ENCODE measurements around the gene ACSL6. TPM values are rescaled to one million over a fixed set of nuclear protein-coding genes. Genes with fewer than 3 reads are reported as not detected.

Gene ACSL6, protein sequence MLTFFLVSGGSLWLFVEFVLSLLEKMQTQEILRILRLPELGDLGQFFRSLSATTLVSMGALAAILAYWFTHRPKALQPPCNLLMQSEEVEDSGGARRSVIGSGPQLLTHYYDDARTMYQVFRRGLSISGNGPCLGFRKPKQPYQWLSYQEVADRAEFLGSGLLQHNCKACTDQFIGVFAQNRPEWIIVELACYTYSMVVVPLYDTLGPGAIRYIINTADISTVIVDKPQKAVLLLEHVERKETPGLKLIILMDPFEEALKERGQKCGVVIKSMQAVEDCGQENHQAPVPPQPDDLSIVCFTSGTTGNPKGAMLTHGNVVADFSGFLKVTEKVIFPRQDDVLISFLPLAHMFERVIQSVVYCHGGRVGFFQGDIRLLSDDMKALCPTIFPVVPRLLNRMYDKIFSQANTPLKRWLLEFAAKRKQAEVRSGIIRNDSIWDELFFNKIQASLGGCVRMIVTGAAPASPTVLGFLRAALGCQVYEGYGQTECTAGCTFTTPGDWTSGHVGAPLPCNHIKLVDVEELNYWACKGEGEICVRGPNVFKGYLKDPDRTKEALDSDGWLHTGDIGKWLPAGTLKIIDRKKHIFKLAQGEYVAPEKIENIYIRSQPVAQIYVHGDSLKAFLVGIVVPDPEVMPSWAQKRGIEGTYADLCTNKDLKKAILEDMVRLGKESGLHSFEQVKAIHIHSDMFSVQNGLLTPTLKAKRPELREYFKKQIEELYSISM
- not detected in 2 replicates for total RNA-seq

DNA sequence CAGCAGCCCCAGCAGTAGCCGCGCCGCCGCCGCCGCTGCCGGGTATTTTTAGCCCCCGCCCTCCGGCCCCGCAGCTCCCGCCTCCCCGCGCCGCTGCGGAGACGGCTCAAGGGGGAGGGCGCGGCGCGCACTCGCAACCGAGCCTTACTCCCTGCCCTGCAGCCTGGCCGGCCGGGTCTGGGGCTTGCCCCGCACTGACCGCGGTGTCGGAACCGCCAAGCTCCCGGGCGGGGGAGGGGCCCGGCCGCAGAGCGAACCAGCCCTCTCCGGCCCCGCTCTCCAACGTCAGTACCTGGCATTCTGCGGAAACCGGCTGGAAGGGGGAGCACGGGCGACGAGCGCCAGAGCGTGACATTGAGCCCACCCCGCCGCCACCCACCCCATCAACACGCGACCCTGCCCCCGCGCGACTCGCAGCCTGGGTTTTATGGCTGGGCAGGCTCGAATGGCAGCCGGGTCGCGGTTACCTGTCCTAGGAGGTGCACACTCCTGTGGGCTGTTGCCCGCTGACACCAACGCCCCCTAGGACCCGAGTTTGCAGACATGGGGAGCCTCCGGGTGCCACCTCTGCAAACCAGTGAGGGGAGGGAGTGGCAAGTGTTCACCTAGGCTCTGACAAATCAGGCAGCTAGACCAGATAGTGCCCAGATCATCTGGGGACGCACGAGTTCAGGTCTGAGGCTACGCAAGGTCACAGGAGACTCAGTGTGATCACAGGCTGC lies at the start of gene ACSL6:
Gene ACSL6, minus strand, starts transcription at position 37 of the 722 bp plus-strand sequence. CDS start 105 bp downstream, outside the sequence.

DNA sequence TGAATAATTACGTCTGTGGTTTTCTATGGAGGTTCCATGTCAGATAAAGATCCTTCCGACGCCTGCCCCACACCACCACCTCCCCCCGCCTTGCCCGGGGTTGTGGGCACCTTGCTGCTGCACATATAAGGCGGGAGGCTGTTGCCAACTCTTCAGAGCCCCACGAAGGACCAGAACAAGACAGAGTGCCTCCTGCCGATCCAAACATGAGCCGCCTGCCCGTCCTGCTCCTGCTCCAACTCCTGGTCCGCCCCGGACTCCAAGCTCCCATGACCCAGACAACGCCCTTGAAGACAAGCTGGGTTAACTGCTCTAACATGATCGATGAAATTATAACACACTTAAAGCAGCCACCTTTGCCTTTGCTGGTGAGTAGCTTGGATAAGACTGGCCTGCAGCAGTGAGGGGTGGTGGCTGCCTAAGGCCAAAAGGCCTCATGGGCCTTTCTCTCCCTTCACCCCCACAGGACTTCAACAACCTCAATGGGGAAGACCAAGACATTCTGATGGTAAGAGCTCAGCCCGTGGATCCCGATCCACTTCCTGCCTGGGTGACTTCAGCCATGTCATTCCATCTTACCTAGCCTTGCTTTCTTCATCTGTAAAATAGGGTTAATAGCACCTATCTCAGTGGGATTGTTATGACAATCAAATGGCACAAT lies 49.2 kb upstream of the ACSL6 start, which contains the start of gene IL3:
Gene IL3, plus strand, starts transcription at position 155 of the 661 bp plus-strand sequence. Its CDS starts 52 bp downstream, at position 207.

DNA sequence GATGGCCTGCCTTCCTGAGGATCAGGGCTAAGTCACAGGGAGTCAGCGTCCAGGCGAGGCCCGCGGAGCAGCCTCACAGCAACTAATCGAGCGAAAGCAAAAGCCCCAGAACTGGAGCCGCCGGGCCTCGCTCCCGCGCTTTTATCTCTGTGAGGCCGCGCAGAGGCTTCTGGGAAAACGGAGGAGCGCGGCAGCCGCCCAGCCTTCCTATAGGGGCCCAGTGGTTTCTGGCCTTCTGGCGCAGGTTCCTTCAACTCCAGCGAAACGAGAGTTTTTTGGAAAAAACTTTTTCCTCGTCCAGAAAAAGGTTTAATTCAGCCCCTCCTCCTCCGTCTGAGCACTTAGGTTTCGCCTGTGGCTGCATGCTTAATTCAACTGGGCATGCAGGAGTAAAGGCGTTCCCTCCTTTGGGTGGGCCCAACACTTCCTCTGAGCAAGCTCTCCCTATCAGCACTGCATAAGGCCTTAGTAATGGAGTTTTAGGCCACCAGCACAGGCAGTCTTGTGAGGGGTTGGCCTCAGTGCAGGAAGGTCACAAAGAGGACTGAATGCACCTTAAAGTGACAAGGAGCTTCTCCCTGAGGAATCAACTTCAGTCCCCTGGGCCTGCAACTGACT lies 65.8 kb downstream of the ACSL6 start, which contains the start of gene MEIKIN:
Gene MEIKIN, minus strand, starts transcription at position 113 of the 618 bp plus-strand sequence. CDS start 158 bp downstream, outside the sequence.

Other genes with a start within 250 kb of the ACSL6 start
- gene FNIP1, start 214.6 kb downstream of the ACSL6 start, total RNA-seq = 19.1 and 35.1 TPM in 2 replicates
- not detected in 2 replicates for gene MEIKIN, start 66.0 kb downstream of the ACSL6 start, total RNA-seq
- gene IL3, start 49.0 kb upstream of the ACSL6 start, total RNA-seq = not detected in 2 replicates
- 6.2 TPM in 1 of 2 replicates, not detected in the other for gene CSF2, start 62.1 kb upstream of the ACSL6 start, total RNA-seq
- 106 and 242 TPM in 2 replicates for gene P4HA2, start 216.2 kb upstream of the ACSL6 start, total RNA-seq
- 51.2 and 141 TPM in 2 replicates for gene PDLIM4, start 246.0 kb upstream of the ACSL6 start, total RNA-seq

All from epithelial cell of alveolus of lung (primary cell).